ENCODE results near the gene XRN1.
A peak's percentile ranks its signal among the peaks of the same experiment; 100 is the strongest.
"Not testable (repeated sequence)": the region's sequence is repeated elsewhere in the genome, so short reads cannot be mapped to it uniquely, and the experiment has no call there.

XRN1 gene

GRCh38 chr3:142436951-142437585, 10.8 kb downstream of the XRN1 start:
- FAIRE-seq, result no peak
- TF ChIP-seq PAX5 (IDR thresholded peaks at IDR 0.05; ENCODE audit: insufficient read depth, low read length, severe bottlenecking) (no peak), POLR2A (IDR thresholded peaks at IDR 0.05; ENCODE audit: low read depth, low read length) (no peak), POLR2AphosphoS5 (IDR thresholded peaks at IDR 0.05; ENCODE audit: low read depth, low read length) (no peak), POU2F2 (IDR thresholded peaks at IDR 0.05; ENCODE audit: low read depth, low read length) (no peak), SPI1 (IDR thresholded peaks at IDR 0.05; ENCODE audit: low read depth, low read length) (no peak), TAF1 (IDR thresholded peaks at IDR 0.05; ENCODE audit: low read depth, low read length) (no peak)

GRCh38 chr3:142434503-142434902, 13.3 kb downstream of the XRN1 start:
- FAIRE-seq, result no peak
- TF ChIP-seq SPI1 (IDR thresholded peaks at IDR 0.05; ENCODE audit: low read depth, low read length) (no peak), PAX5 (IDR thresholded peaks at IDR 0.05; ENCODE audit: insufficient read depth, low read length, severe bottlenecking) (no peak), POLR2A (IDR thresholded peaks at IDR 0.05; ENCODE audit: low read depth, low read length) (no peak), TAF1 (IDR thresholded peaks at IDR 0.05; ENCODE audit: low read depth, low read length) (no peak), POU2F2 (IDR thresholded peaks at IDR 0.05; ENCODE audit: low read depth, low read length) (no peak), POLR2AphosphoS5 (IDR thresholded peaks at IDR 0.05; ENCODE audit: low read depth, low read length) (no peak)
- DNase-seq (ENCODE audit: insufficient read length, low spot score), result no peak

More at GRCh38 chr3:142436951-142437585, 10.8 kb downstream of the XRN1 start:
- DNase-seq (ENCODE audit: insufficient read length, low spot score), result no peak

GRCh38 chr3:142433110-142433509, 14.7 kb downstream of the XRN1 start:
- TF ChIP-seq SPI1 (IDR thresholded peaks at IDR 0.05; ENCODE audit: low read depth, low read length) (no peak), POU2F2 (IDR thresholded peaks at IDR 0.05; ENCODE audit: low read depth, low read length) (no peak), PAX5 (IDR thresholded peaks at IDR 0.05; ENCODE audit: insufficient read depth, low read length, severe bottlenecking) (no peak), TAF1 (IDR thresholded peaks at IDR 0.05; ENCODE audit: low read depth, low read length) (no peak), POLR2AphosphoS5 (IDR thresholded peaks at IDR 0.05; ENCODE audit: low read depth, low read length) (no peak), POLR2A (IDR thresholded peaks at IDR 0.05; ENCODE audit: low read depth, low read length) (no peak)
- no peak for DNase-seq (ENCODE audit: insufficient read length, low spot score)
- no peak for FAIRE-seq

- DNase-seq (ENCODE audit: insufficient read length, low spot score) (no peak), FAIRE-seq (no peak)
- TF ChIP-seq PAX5 (IDR thresholded peaks at IDR 0.05; ENCODE audit: insufficient read depth, low read length, severe bottlenecking) (no peak), POU2F2 (IDR thresholded peaks at IDR 0.05; ENCODE audit: low read depth, low read length) (no peak), POLR2AphosphoS5 (IDR thresholded peaks at IDR 0.05; ENCODE audit: low read depth, low read length) (no peak), POLR2A (IDR thresholded peaks at IDR 0.05; ENCODE audit: low read depth, low read length) (no peak), SPI1 (IDR thresholded peaks at IDR 0.05; ENCODE audit: low read depth, low read length) (no peak), TAF1 (IDR thresholded peaks at IDR 0.05; ENCODE audit: low read depth, low read length) (no peak)
These were observed 18.3 kb downstream of the XRN1 start for GRCh38 chr3:142429582-142429981.

- TF ChIP-seq TAF1 (IDR thresholded peaks at IDR 0.05; ENCODE audit: low read depth, low read length) (no peak), POLR2AphosphoS5 (IDR thresholded peaks at IDR 0.05; ENCODE audit: low read depth, low read length) (no peak)
- no peak for FAIRE-seq
These were observed 23.1 kb downstream of the XRN1 start for GRCh38 chr3:142424754-142425153.

GRCh38 chr3:142418926-142419592, 28.8 kb downstream of the XRN1 start:
- TF ChIP-seq POU2F2 (IDR thresholded peaks at IDR 0.05; ENCODE audit: low read depth, low read length) (no peak), PAX5 (IDR thresholded peaks at IDR 0.05; ENCODE audit: insufficient read depth, low read length, severe bottlenecking) (no peak)
- FAIRE-seq, result no peak
- DNase-seq (ENCODE audit: insufficient read length, low spot score), result no peak

More at GRCh38 chr3:142424754-142425153, 23.1 kb downstream of the XRN1 start:
- no peak for DNase-seq (ENCODE audit: insufficient read length, low spot score)

- TF ChIP-seq POLR2A (IDR thresholded peaks at IDR 0.05; ENCODE audit: low read depth, low read length) (no peak), TAF1 (IDR thresholded peaks at IDR 0.05; ENCODE audit: low read depth, low read length) (no peak), PAX5 (IDR thresholded peaks at IDR 0.05; ENCODE audit: insufficient read depth, low read length, severe bottlenecking) (no peak), SPI1 (IDR thresholded peaks at IDR 0.05; ENCODE audit: low read depth, low read length) (no peak), POLR2AphosphoS5 (IDR thresholded peaks at IDR 0.05; ENCODE audit: low read depth, low read length) (no peak)
- no peak for FAIRE-seq
- DNase-seq (ENCODE audit: insufficient read length, low spot score), result no peak
These were observed 30.5 kb downstream of the XRN1 start for GRCh38 chr3:142417302-142417701.

- not testable (repeated sequence) for FAIRE-seq
These were observed 47.3 kb downstream of the XRN1 start for GRCh38 chr3:142400537-142400936.

GRCh38 chr3:142394921-142395622, 52.8 kb downstream of the XRN1 start:
- no peak for TF ChIP-seq SPI1 (IDR thresholded peaks at IDR 0.05; ENCODE audit: low read depth, low read length)
- FAIRE-seq, result peak; percentile 48
- no peak for DNase-seq (ENCODE audit: insufficient read length, low spot score)

More at GRCh38 chr3:142400537-142400936, 47.3 kb downstream of the XRN1 start:
- not testable (repeated sequence) for DNase-seq (ENCODE audit: insufficient read length, low spot score)

- DNase-seq (ENCODE audit: insufficient read length, low spot score), result no peak
- FAIRE-seq, result no peak
- TF ChIP-seq SPI1 (IDR thresholded peaks at IDR 0.05; ENCODE audit: low read depth, low read length), result no peak
- TF ChIP-seq TAF1 (IDR thresholded peaks at IDR 0.05; ENCODE audit: low read depth, low read length), result no peak
- TF ChIP-seq POLR2AphosphoS5 (IDR thresholded peaks at IDR 0.05; ENCODE audit: low read depth, low read length), result no peak
- TF ChIP-seq PAX5 (IDR thresholded peaks at IDR 0.05; ENCODE audit: insufficient read depth, low read length, severe bottlenecking), result no peak
- no peak for TF ChIP-seq POLR2A (IDR thresholded peaks at IDR 0.05; ENCODE audit: low read depth, low read length)
- TF ChIP-seq POU2F2 (IDR thresholded peaks at IDR 0.05; ENCODE audit: low read depth, low read length), result no peak
These were observed 62.8 kb downstream of the XRN1 start for GRCh38 chr3:142385078-142385477.

Data from GM12891 (cell line).